ENCODE results near the gene MAP3K3. TPM values are rescaled to one million over a fixed set of nuclear protein-coding genes. Genes with fewer than 3 reads are reported as not detected.

The MAP3K3 gene
- total RNA-seq, 2 donors from 2014 or later: 38.2 to 94.7 TPM

- H3K4me1 ChIP-seq: peaks cover 0 to 28% of the 10 kb centered on the region in 2 donors
- H3K36me3 ChIP-seq: peaks cover 28% of the 10 kb centered on the region
- no peaks in the 10 kb centered on the region for H3K9me3 ChIP-seq
These were observed 25.7 kb downstream of the MAP3K3 start for GRCh38 chr17:63647936-63648335.

GRCh38 chr17:63649813-63650212, 27.6 kb downstream of the MAP3K3 start:
- Histone ChIP-seq H3K9me3 (no peaks in the 10 kb centered on the region), H3K27me3 (no peaks in the 10 kb centered on the region), H3K36me3 (peaks cover 35% of the 10 kb centered on the region), H3K4me1 (peaks cover 0 to 28% of the 10 kb centered on the region in 2 donors), H3K4me3 (no peak overlapping the region), H3K27ac (no peak overlapping the region)
- TF ChIP-seq CTCF (IDR thresholded peaks at IDR 0.05): no peak
- no peak for DNase-seq (ENCODE audit: low spot score)

More at GRCh38 chr17:63647936-63648335, 25.7 kb downstream of the MAP3K3 start:
- no peaks in the 10 kb centered on the region for H3K27me3 ChIP-seq
- no peak overlapping the region for H3K4me3 ChIP-seq
- DNase-seq (ENCODE audit: low spot score): no peak
- H3K27ac ChIP-seq: no peak overlapping the region
- TF ChIP-seq CTCF (IDR thresholded peaks at IDR 0.05): no peak

GRCh38 chr17:63652106-63652505, 29.9 kb downstream of the MAP3K3 start:
- H3K4me1 ChIP-seq: peaks cover 0 to 9% of the 10 kb centered on the region in 2 donors
- H3K36me3 ChIP-seq: peaks cover 36% of the 10 kb centered on the region
- H3K27me3 ChIP-seq: no peaks in the 10 kb centered on the region
- no peak overlapping the region for H3K4me3 ChIP-seq
- H3K27ac ChIP-seq: no peak overlapping the region
- no peak for TF ChIP-seq CTCF (IDR thresholded peaks at IDR 0.05)
- DNase-seq (ENCODE audit: low spot score): no peak
- no peaks in the 10 kb centered on the region for H3K9me3 ChIP-seq

GRCh38 chr17:63653050-63653449, 30.8 kb downstream of the MAP3K3 start:
- DNase-seq (ENCODE audit: low spot score): no peak
- peaks cover 38% of the 10 kb centered on the region for H3K36me3 ChIP-seq
- H3K4me3 ChIP-seq: no peak overlapping the region
- no peaks in the 10 kb centered on the region for H3K27me3 ChIP-seq
- no peak overlapping the region for H3K27ac ChIP-seq
- H3K4me1 ChIP-seq: peaks cover 0 to 6% of the 10 kb centered on the region in 2 donors
- TF ChIP-seq CTCF (IDR thresholded peaks at IDR 0.05): no peak
- no peaks in the 10 kb centered on the region for H3K9me3 ChIP-seq

- H3K27ac ChIP-seq: no peak overlapping the region
- no peaks in the 10 kb centered on the region for H3K27me3 ChIP-seq
- no peak for TF ChIP-seq CTCF (IDR thresholded peaks at IDR 0.05)
- DNase-seq (ENCODE audit: low spot score): no peak
- no peak overlapping the region for H3K4me3 ChIP-seq
- H3K36me3 ChIP-seq: peaks cover 73% of the 10 kb centered on the region
- no peaks in the 10 kb centered on the region for H3K4me1 ChIP-seq
- H3K9me3 ChIP-seq: no peaks in the 10 kb centered on the region
These were observed 35.6 kb downstream of the MAP3K3 start for GRCh38 chr17:63657786-63658185.

GRCh38 chr17:63658366-63658765, 36.1 kb downstream of the MAP3K3 start:
- no peak for DNase-seq (ENCODE audit: low spot score)
- H3K27ac ChIP-seq: no peak overlapping the region
- H3K9me3 ChIP-seq: no peaks in the 10 kb centered on the region
- H3K4me1 ChIP-seq: no peaks in the 10 kb centered on the region
- no peak overlapping the region for H3K4me3 ChIP-seq
- no peaks in the 10 kb centered on the region for H3K27me3 ChIP-seq
- H3K36me3 ChIP-seq: peaks cover 74% of the 10 kb centered on the region
- TF ChIP-seq CTCF (IDR thresholded peaks at IDR 0.05): no peak

Measured in right atrium auricular region (tissue), 2 donors.